IMR-90 (cell line): Measurements from ENCODE around the gene C10orf95. TPM values are rescaled to one million over a fixed set of nuclear protein-coding genes. Genes with fewer than 3 reads are reported as not detected.

ENCODE experiments used
- ATAC-seq: fragments of 200-7000 bp; cut with Tn5 transposase; 2 replicates; pipeline ENCODE4 v1.9.1; 2020; ENCODE audit warnings: low read depth, mild to moderate bottlenecking, moderate library complexity
- BruUV-seq: library from RNA; stranded (reverse); fragments of 400-500 nt; replicated peaks from 2 replicates; lab custom pipeline; 2021; lab: Mats Ljungman, UMichigan
- CTCF ChIA-PET: fragments of 300-600 bp; formaldehyde crosslinking; extraction: SDS; loops from one replicate; lab custom pipeline; 2021; ENCODE audit warnings: antibody characterized with exemption; lab: Yijun Ruan, JAX
- POLR2A ChIA-PET: fragments of 300-600 bp; sonication (Branson Sonifier 250); formaldehyde crosslinking; loops from one replicate; lab custom pipeline; 2022; ENCODE audit warnings: antibody characterized with exemption; ENCODE audit not compliant: unreplicated experiment; lab: Charles Lee
- DNase-seq: peaks from one replicate; pipeline ENCODE4 v3.0.0; 2013
- H2AFZ ChIP-seq: replicated peaks from 2 replicates; pipeline ENCODE3; 2013; ENCODE audit warnings: low read length, mild to moderate bottlenecking; ENCODE audit not compliant: poor library complexity
- H2AK5ac ChIP-seq: 2 replicates; pipeline ENCODE4 v1.6.1; 2013; ENCODE audit warnings: low read depth, low read length, inconsistent platforms
- H2AK9ac ChIP-seq: replicated peaks from 2 replicates; pipeline ENCODE3; 2013; ENCODE audit warnings: mild to moderate bottlenecking, low read depth, low read length, moderate library complexity; ENCODE audit not compliant: poor library complexity
- H2BK120ac ChIP-seq: 2 replicates; pipeline ENCODE4 v1.6.1; 2013; ENCODE audit warnings: low read depth, low read length, inconsistent platforms
- H2BK15ac ChIP-seq: 3 replicates; pipeline ENCODE4 v1.6.1; 2013; ENCODE audit warnings: low read depth, low read length, inconsistent platforms
- H2BK20ac ChIP-seq: 2 replicates; pipeline ENCODE4 v1.6.1; 2013; ENCODE audit warnings: low read depth, mild to moderate bottlenecking, inconsistent platforms, low read length, moderate library complexity
- H2BK5ac ChIP-seq: 2 replicates; pipeline ENCODE4 v1.6.1; 2013; ENCODE audit warnings: mild to moderate bottlenecking, low read depth, low read length, inconsistent platforms; ENCODE audit not compliant: poor library complexity, severe bottlenecking
- H3K14ac ChIP-seq: replicated peaks from 2 replicates; pipeline ENCODE4 v1.6.1; 2013; ENCODE audit warnings: low read depth, low read length, inconsistent platforms
- H3K18ac ChIP-seq: 2 replicates; pipeline ENCODE4 v1.6.1; 2013; ENCODE audit warnings: low read depth, low read length, control low read depth
- H3K23ac ChIP-seq: 2 replicates; pipeline ENCODE4 v1.6.1; 2013; ENCODE audit warnings: low read depth, low read length, inconsistent platforms
- H3K27ac ChIP-seq: 2 replicates; pipeline ENCODE4 v1.5.1; 2013; ENCODE audit warnings: mild to moderate bottlenecking, control low read depth, low read length; ENCODE audit not compliant: insufficient read depth
- H3K27me3 ChIP-seq: 2 replicates; pipeline ENCODE4 v1.6.1; 2013; ENCODE audit warnings: low read length; ENCODE audit not compliant: control insufficient read depth, insufficient read depth
- H3K36me3 ChIP-seq: 2 replicates; pipeline ENCODE4 v1.6.1; 2013; ENCODE audit warnings: low read length, mixed read lengths; ENCODE audit not compliant: control insufficient read depth, insufficient read depth
- H3K4ac ChIP-seq: 2 replicates; pipeline ENCODE4 v1.6.1; 2013; ENCODE audit warnings: low read depth, low read length, inconsistent platforms
- H3K4me1 ChIP-seq: 2 replicates; pipeline ENCODE4 v1.6.1; 2013; ENCODE audit warnings: low read length, mixed read lengths; ENCODE audit not compliant: control insufficient read depth, insufficient read depth
- H3K4me2 ChIP-seq: 2 replicates; pipeline ENCODE4 v1.6.1; 2013; ENCODE audit warnings: low read depth, mild to moderate bottlenecking, control low read depth, low read length, moderate library complexity
- H3K4me3 ChIP-seq: 2 replicates; pipeline ENCODE4 v1.5.1; 2013; ENCODE audit warnings: low read depth, mild to moderate bottlenecking, control low read depth, low read length, moderate library complexity; ENCODE audit not compliant: insufficient read depth
- H3K56ac ChIP-seq: 2 replicates; pipeline ENCODE4 v1.6.1; 2013; ENCODE audit warnings: low read length, inconsistent platforms; ENCODE audit not compliant: insufficient read depth; ENCODE audit errors: extremely low read depth
- H3K79me1 ChIP-seq, 2 experiments: 2 replicates each; pipeline ENCODE4 v1.6.1; 2013; ENCODE audit warnings: low read length in 2 of 2, inconsistent platforms in 1 of 2, low read depth in 1 of 2
- H3K9ac ChIP-seq: 2 replicates; pipeline ENCODE4 v1.6.1; 2013; ENCODE audit warnings: low read depth, low read length, control low read depth
- H3K9me1 ChIP-seq: 2 replicates; pipeline ENCODE4 v1.6.1; 2013; ENCODE audit warnings: low read length, inconsistent platforms; ENCODE audit not compliant: insufficient read depth
- H3K9me3 ChIP-seq: 2 replicates; pipeline ENCODE4 v1.6.1; 2013; ENCODE audit warnings: low read length; ENCODE audit not compliant: control insufficient read depth, insufficient read depth
- H4K20me1 ChIP-seq: 2 replicates; pipeline ENCODE4 v1.6.1; 2013; ENCODE audit warnings: low read length, inconsistent platforms; ENCODE audit not compliant: insufficient read depth
- H4K5ac ChIP-seq: 2 replicates; pipeline ENCODE4 v1.6.1; 2013; ENCODE audit warnings: mild to moderate bottlenecking, low read depth, low read length, control low read depth
- H4K8ac ChIP-seq, 2 experiments: 2 replicates each; pipeline ENCODE4 v1.6.1; 2013; ENCODE audit warnings: low read depth in 2 of 2, low read length in 2 of 2, control low read depth in 1 of 2, inconsistent platforms in 1 of 2
- H4K91ac ChIP-seq: 2 replicates; pipeline ENCODE4 v1.6.1; 2013; ENCODE audit warnings: low read depth, low read length, inconsistent platforms; ENCODE audit not compliant: insufficient read depth
- BHLHE40 ChIP-seq: fragments of 150-350 bp; IDR thresholded peaks from 2 replicates; pipeline ENCODE4 v1.6.1; 2016; ENCODE audit warnings: mild to moderate bottlenecking, low read depth, low read length
- CHD1 ChIP-seq: IDR thresholded peaks from 2 replicates; pipeline ENCODE4 v1.6.1; 2012; ENCODE audit warnings: low read depth, low read length, improper control_type of control experiment
- CTCF ChIP-seq: conservative IDR thresholded peaks from 2 replicates; pipeline ENCODE4 v1.5.1; 2012; ENCODE audit warnings: mild to moderate bottlenecking, low read depth, low read length, improper control_type of control experiment
- FOS ChIP-seq: fragments of 150-350 bp; IDR thresholded peaks from 2 replicates; pipeline ENCODE4 v1.6.1; 2016; ENCODE audit warnings: low read depth, low read length
- MAFK ChIP-seq: IDR thresholded peaks from 2 replicates; pipeline ENCODE4 v1.6.1; 2012; ENCODE audit warnings: low read depth, low read length, improper control_type of control experiment
- MAZ ChIP-seq: IDR thresholded peaks from 2 replicates; pipeline ENCODE4 v1.6.1; 2012; ENCODE audit warnings: low read depth, mild to moderate bottlenecking, low read length, improper control_type of control experiment, moderate library complexity, borderline replicate concordance
- NFE2L2 ChIP-seq: fragments of 150-350 bp; IDR thresholded peaks from 2 replicates; pipeline ENCODE4 v1.6.1; 2016; ENCODE audit warnings: low read depth, mild to moderate bottlenecking, low read length
- RAD21 ChIP-seq: IDR thresholded peaks from 2 replicates; pipeline ENCODE4 v1.6.1; 2012; ENCODE audit warnings: low read length, improper control_type of control experiment
- RFX5 ChIP-seq: IDR thresholded peaks from 2 replicates; pipeline ENCODE4 v1.8.0; 2012; ENCODE audit warnings: low read depth, mild to moderate bottlenecking, low read length, moderate library complexity
- SMC3 ChIP-seq: fragments of 150-350 bp; IDR thresholded peaks from 2 replicates; pipeline ENCODE4 v1.6.1; 2016; ENCODE audit warnings: low read depth, mild to moderate bottlenecking, antibody characterized with exemption, low read length, moderate library complexity
- USF2 ChIP-seq: fragments of 150-350 bp; IDR thresholded peaks from 2 replicates; pipeline ENCODE4 v1.6.1; 2017; ENCODE audit warnings: mild to moderate bottlenecking, antibody characterized with exemption, low read length, low read depth
- WGBS, 2 experiments: methylation state at CpG; one replicate each; pipeline versions ENCODE4 v1.1.5 to v1.1.7; 2013; ENCODE audit warnings: missing lambda C conversion rate in 2 of 2; ENCODE audit not compliant: insufficient read length in 1 of 2; ENCODE audit errors: extremely low coverage in 2 of 2; 5-methylcytosine and 5-hydroxymethylcytosine counted together
- dilution Hi-C: fragments of 300-500 bp; cut with HindIII; formaldehyde crosslinking; loops from one replicate; pipeline ENCODE4 v1.14.3; 2018; ENCODE audit warnings: low sequenced_read_pairs; ENCODE audit not compliant: unreplicated experiment
- in situ Hi-C: fragments of 300-500 bp; cut with MboI; formaldehyde crosslinking; loops from 3 replicates; pipeline ENCODE4 v1.14.3; 2019; ENCODE audit warnings: low sequenced_read_pairs, inconsistent platforms, mixed read lengths
- intact Hi-C: fragments of 100-400 bp; cut with micrococcal nuclease; formaldehyde crosslinking; loops from 2 replicates; pipeline ENCODE4 v1.10.0; 2022
- polyA plus RNA-seq, 3 experiments: library from polyadenylated mRNA; depleted of rRNA; stranded (reverse); fragments of >200 nt; gene quantifications; 2 replicates each; pipeline ENCODE4 v1.2.3, GENCODE V29; 2012; ENCODE audit warnings: low replicate concordance in 1 of 3
- total RNA-seq: library from RNA; depleted of rRNA; stranded (reverse); fragments of >200 nt; gene quantifications from 2 replicates; pipeline ENCODE4 v1.2.3, GENCODE V29; 2012

The C10orf95 gene
- total and polyA plus RNA-seq, 2 of the 4 experiments (the other 2 are of a cell fraction), result not detected

DNA sequence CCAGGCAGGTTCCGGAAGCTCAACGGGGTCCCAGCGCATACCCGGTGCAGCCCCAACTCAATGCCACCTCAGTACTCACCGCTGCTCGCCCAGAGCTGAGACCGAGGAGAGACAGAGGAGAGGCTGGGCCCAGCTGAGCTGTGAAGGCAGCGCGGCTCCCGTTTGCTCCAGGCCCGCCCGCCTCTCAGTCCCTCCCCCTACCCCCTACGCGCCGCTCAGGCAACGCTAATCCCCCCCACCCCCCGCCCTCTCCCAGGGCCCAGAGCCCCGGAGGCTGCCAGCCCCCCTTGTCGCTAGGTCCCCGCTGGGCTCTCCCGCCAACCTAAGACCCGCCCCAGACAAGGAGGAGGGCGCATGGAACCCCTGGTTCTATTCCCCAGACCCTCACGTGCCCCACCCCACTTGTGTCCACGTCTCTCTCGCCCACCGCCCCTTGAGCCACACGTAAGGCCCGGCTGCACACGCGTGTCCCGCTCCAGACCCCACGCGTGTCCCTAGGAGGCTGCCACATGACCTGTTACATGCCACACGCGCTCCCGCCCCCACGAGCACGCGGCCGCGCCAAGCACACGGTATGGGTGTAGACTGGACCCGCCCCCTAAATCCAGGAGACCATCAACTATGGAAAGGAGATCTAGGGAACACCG, 32.6 kb downstream of the C10orf95 start, which contains the start of gene PSD:
Gene PSD (minus strand): TSS at position 164 of the 647 bp plus-strand sequence. CDS start 1,747 bp downstream, outside the sequence.
- Histone ChIP-seq H3K14ac (no peak within 1 kb of the TSS), H2BK20ac (no peak within 1 kb of the TSS), H4K20me1 (no peaks in the 10 kb centered on the region), H3K4me1 (peaks cover 9% of the 10 kb centered on the region), H3K9ac (no peak within 1 kb of the TSS), H2BK5ac (no peak within 1 kb of the TSS), H3K9me3 (no peaks in the 10 kb centered on the region), H3K18ac (no peak within 1 kb of the TSS), H3K27me3 (peaks cover 35% of the 10 kb centered on the region), H3K4me3 (peak within 1 kb of the TSS; percentile 38), H4K8ac (no peak within 1 kb of the TSS), H2AK9ac (peak within 1 kb of the TSS; percentile 87), H2BK120ac (no peak within 1 kb of the TSS), H2AK5ac (no peak within 1 kb of the TSS), H2AFZ (peak within 1 kb of the TSS; percentile 99), H3K4ac (no peak within 1 kb of the TSS), H3K4me2 (peak within 1 kb of the TSS; percentile 60), H4K5ac (no peak within 1 kb of the TSS), H3K23ac (peak within 1 kb of the TSS; percentile 38; the same call in 1 of the 2 replicates), H3K56ac (no peak within 1 kb of the TSS), H3K36me3 (peaks cover 5% of the 10 kb centered on the region; the same call in 1 of the 2 replicates), H3K79me1 (peaks cover 0 to 17% of the 10 kb centered on the region in 2 experiments; a peak in 2 of 4 replicates), H2BK15ac (no peak within 1 kb of the TSS), H4K91ac (no peak within 1 kb of the TSS), H3K9me1 (peaks cover 9% of the 10 kb centered on the region; the same call in 1 of the 2 replicates), H3K27ac (no peak within 1 kb of the TSS)
- 0% methylated on average over 12 of the region's 45 CpGs; no CpG with 5 or more reads in 1 of the 2 experiments for WGBS, 2 experiments
- no peak for ATAC-seq
- intact Hi-C loops (no loop called here), dilution Hi-C loops (no loop called here), in situ Hi-C loops (no loop called here)
- no TSS peak for BruUV-seq
- ChIA-PET POLR2A (interaction anchor here (0.5 kb wide), 1 partner anchor 37 kb away, joined by 7 read pairs; no protein-coding TSS in a partner anchor), CTCF (no interaction called here)
- no peak for DNase-seq
- TF ChIP-seq BHLHE40 (no peak), SMC3 (no peak), RAD21 (no peak), CTCF (no peak), FOS (no peak), USF2 (no peak), NFE2L2 (no peak), RFX5 (no peak), MAZ (no peak), MAFK (no peak), CHD1 (no peak)
